ENCODE measurements around the gene IL25.

DNA sequence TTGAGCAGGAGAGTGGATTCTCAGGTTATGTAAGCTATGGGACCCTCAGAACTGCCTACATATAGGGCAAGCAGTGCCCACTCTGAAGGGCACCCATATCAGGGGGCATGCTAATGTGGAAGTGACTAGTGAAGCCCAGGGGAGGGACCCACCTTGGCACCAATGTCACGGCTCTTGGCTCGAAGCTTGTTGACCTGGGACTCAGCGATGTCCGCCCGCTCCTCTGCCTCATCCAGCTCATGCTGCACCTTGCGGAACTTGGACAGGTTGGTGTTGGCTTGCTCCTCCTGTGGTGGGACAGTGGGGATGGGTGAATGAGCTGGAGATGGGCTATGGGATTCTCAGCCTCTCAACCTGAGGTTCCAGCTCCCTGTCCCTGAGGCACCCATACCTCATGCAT, 9.7 kb downstream of the IL25 start:
- no peak for TF ChIP-seq POLR2AphosphoS5 (IDR thresholded peaks at IDR 0.05; ENCODE audit: borderline replicate concordance, low read depth, low read length)
- TF ChIP-seq EZH2 (IDR thresholded peaks at IDR 0.05) = no peak
- TF ChIP-seq FOXP2 (optimal IDR thresholded peaks at IDR 0.05; ENCODE audit: control extremely low read depth, extremely low read length, insufficient read depth) = no peak

All from SK-N-MC (cell line).